DMS79 treated with DMSO at 0.1 percent for 48 hours (cell line): ENCODE measurements around the gene KLC3.

ENCODE experiments used
- DNase-seq: peaks from one replicate; lab custom pipeline; 2025; lab: John Stamatoyannopoulos, UW

Gene KLC3

DNA sequence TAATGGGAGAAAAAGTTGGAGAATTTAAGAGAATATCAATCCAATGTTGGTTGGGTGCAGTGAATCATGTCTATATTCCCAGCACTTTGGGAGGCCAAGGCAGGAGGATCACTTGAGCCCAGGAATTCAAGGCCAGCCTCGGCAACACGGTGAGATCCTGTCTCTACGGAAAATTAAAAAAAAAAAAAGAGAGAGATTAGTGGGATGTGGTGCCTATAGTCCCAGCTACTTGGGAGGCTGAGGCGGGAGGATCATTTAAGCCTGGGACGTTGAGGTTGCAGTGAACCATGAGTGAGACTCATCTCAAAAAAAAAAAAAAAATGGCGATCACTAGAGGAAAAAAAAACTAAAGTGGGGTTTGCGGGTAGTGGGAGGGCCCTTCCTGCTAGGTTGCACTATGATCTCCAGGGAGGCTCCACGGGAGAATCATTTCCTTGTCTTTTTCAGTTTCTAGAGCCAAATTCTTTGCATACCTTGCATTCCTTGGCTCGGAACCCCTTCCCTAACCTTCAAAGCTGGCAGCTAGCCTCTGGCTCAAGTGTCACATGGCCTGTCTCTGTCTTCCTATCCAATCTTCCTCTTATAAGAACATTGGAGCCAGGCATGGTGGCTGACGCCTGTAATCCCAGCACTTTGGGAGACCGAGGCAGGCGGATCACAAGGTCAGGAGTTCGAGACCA lies 35.6 kb downstream of the KLC3 start:
- no peak for DNase-seq

DNA sequence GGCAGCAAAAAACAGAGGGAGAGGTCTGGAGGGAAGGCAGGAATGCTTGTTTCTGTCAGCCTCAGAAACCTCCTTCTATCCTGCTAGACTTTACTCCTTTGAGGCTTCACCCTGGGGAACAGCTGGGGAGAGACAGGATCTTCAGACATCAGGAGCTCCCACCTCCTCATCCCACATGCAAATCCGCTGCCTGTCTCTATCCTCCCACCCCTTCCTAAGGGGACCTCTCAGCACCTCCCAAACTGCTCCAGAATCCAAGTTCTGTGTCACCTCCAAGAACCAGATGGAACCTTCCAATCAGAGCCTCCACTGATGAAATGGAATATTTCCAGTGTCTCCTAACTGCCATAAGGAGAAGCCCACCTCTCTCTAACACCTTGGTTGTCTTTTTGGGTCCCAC lies 39.6 kb downstream of the KLC3 start:
- DNase-seq, result no peak

DNA sequence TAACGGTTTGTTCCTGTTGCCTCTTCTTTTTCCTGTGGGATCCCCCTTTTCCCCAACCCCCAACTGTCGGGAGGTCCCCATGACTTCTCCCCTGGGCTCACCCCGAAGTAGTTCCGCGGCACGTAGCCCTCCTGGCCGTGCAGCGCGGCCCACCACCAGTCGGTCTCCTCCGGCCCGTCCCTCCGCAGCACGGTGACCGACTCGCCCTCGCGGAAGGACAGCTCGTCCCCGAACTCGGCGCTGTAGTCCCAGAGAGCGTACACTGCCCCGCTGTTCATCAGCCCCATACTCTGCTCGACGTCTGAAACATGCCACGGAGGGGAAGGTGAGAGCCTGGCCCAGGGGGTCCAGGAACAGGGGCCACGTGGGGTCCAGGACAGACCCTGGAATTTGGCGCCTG lies 41.9 kb downstream of the KLC3 start:
- no peak for DNase-seq

DNA sequence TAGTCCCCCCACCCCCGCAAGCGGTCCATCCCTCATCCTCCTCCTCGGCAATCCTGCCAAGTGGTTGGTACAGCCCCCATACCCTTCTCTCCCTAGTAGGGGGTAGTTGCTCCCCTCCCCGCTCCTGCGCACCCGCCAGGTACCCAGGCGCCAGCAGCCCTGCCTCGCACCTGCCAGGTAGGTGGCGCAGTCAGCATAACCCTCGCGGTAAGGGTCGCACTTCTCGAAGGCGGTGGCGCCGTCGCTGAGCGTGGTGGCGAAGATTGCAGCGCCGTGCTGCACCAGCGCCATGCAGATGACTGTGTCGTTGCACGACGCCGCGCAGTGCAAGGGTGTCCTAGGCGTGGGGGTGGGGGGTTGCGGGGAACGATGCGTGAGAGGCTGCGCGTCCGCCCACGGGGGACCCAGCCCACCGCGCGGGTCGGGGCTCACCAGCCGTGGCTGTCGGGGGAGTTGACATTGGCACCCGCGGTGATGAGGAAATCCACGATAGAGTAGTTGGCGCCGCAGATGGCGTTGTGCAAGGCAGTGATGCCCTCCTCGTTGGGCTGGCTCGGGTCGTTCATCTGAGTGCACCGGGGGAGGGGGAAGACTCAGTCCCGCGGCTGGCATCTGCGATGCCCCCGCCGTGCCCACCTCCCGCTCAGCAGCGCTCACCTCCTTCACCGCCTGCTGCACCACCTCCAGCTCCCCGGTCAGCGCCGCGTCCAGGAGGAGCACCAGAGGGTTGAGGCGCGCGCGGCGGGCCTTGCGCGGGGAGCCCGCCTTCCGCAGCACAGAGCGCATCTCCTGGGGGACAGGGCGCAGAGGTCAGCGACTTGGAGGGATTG lies 45.1 kb downstream of the KLC3 start:
- peak; percentile 12 for DNase-seq

DNA sequence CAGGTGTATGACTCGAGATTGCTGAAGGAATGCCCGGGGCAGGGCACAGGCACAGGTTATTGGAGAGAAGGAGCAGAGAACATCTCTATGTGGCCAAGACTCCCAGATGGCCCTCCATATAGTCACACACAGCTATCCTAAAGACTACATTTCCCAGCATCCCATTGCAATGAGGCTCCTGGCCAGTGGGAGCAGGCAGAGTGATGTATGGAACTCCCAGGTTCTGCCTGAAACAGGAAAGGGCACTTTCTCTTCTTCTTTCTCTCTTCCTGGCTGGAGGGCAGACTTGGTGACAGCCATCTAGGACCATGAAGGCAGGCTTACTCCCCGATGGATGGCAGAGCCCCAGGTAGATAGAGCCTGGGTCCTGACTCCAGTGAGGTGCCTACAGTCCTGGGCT lies 50.8 kb downstream of the KLC3 start:
- no peak for DNase-seq

DNA sequence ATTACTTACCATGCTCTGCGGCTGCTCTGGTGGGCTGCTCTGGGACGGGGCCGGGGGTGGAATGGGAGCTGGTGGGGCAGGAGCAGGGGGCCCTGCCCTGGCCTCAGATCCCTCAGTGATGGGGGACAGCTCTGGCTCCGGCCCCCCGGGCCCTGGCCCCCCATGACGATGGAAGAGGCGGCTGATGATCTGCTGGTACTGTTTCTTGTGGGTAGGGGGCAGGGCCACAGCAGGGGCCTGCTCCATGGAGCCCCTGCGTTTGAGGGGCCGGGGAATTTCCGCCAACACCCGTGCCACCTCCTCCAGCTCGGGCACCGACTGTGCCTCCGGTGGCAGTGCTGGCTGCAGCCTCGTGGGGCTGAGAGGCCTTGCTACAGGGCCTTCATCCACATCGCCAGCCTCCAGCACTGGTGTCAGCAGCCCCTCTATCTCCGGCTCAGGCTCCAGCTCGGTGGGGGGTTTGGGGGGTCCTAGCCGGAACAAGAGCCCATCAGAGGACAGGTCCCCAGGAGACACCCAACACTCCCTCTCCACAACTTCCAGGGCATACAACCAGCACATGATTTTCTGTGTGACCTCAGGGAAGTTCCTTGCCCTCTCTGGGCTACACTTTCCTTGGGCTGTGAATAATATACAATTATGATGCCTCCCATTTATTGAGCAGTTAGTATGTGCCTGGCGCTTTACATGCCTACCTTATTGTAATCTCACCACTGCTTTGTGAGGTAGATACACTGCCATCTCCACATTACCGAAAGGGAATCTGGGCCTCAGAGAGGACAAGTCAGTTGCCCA lies 51.5 kb downstream of the KLC3 start:
- no peak for DNase-seq

DNA sequence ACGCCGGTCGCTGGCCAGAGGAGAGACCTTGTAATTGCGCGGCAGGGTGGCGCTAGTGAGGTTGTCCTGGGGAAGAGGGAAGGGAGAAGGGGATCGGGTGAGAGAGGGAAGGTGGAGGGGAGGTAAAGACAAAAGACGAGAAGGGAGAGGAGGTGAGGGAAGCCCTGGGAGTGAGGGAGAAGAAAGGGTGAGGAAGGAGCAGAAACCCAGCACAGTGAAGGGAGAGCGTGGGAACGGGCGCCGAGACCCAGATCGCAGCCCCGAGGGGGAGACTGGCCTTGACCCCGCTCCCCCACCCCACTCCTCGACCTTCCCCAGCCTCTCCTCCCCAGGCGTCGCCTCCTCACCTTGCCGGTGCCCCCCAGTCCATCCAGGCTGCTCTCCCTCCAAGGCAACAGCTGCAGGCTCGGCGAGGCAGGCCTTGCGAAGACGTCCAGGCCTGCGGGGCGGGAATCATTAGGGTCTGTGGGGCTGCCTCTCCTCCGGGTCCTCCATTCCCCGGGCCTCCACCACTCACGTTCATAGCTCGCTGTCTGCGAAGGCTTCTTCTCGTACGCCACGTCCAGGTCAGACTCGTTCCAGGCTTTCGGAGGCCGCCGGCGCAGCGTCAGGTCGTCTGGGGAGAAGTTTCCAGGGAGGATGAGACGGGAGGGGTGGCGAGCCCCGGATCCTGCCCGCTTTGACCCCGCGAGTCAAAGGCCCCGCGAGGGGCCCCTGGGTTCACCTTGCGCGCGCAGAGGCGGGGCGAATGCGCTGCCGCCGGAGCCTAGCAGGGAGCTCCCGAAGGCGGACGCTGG lies 55.5 kb downstream of the KLC3 start:
- no peak for DNase-seq

DNA sequence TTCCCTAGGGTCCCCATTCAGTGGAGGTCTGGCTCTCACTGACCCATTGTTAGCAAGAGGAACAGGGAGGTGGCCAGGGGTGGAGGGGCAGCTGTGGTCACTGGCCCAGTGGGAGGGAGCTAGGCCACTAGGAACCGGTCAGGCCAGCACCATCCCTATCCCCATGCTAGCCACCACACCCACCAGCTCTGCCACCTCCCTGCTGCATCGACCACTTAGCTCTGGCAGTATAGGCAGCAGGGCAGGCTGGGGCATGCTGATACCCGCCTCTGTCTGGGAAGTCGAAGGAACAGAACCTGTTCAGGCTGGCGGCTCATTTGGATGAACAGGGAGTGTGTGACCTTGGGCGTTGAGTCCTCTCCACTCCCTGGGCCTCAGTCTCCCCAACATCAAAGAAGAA lies 59.6 kb downstream of the KLC3 start:
- peak; percentile 5 for DNase-seq
